Progenitor cell of endocrine pancreas (in vitro differentiated cells): ENCODE results near the gene PHRF1. TPM values are rescaled to one million over a fixed set of nuclear protein-coding genes. Genes with fewer than 3 reads are reported as not detected.

ENCODE experiments used
- DNase-seq: peaks from one replicate; pipeline ENCODE4 v3.0.0; 2021; ENCODE audit warnings: low spot score; ENCODE audit not compliant: unreplicated experiment
- H3K27ac Mint-ChIP-seq: 2 replicates; pipeline ENCODE4 v1.8.0; 2021; ENCODE audit warnings: mild to moderate bottlenecking, moderate library complexity, mixed read lengths
- H3K27me3 Mint-ChIP-seq: 2 replicates; pipeline ENCODE4 v1.8.0; 2021; ENCODE audit warnings: mixed read lengths
- H3K36me3 Mint-ChIP-seq: 2 replicates; pipeline ENCODE4 v1.8.0; 2022; ENCODE audit warnings: mixed read lengths; ENCODE audit not compliant: insufficient read depth
- H3K4me1 Mint-ChIP-seq: 2 replicates; pipeline ENCODE4 v1.8.0; 2021; ENCODE audit warnings: low read depth, mixed read lengths
- H3K4me3 Mint-ChIP-seq: 2 replicates; pipeline ENCODE4 v1.8.0; 2021; ENCODE audit warnings: low read depth, mild to moderate bottlenecking, moderate library complexity, mixed read lengths
- H3K9me3 Mint-ChIP-seq: 2 replicates; pipeline ENCODE4 v1.8.0; 2021; ENCODE audit warnings: low read depth, mixed read lengths
- CTCF ChIP-seq: fragments of 200-600 bp; sonication (generic); IDR thresholded peaks from one replicate; pipeline ENCODE4 v1.5.0; 2021; ENCODE audit warnings: antibody characterized with exemption, mild to moderate bottlenecking; ENCODE audit not compliant: unreplicated experiment
- total RNA-seq: library from RNA; stranded (reverse); gene quantifications from 2 replicates; pipeline ENCODE4 v1.2.1, GENCODE V29; 2021

The PHRF1 gene
- total RNA-seq, 1 donor from 2014 or later = 44.4 TPM

GRCh38 chr11:610146-610801 lies 34.0 kb downstream of the PHRF1 start:
- Mint-ChIP-seq H3K9me3 (no peaks in the 10 kb centered on the region), H3K4me1 (peaks cover under 1% of the 10 kb centered on the region), H3K27me3 (no peaks in the 10 kb centered on the region), H3K27ac (no peak overlapping the region), H3K4me3 (no peak overlapping the region), H3K36me3 (peaks cover 12% of the 10 kb centered on the region)
- no peak for TF ChIP-seq CTCF
- no peak for DNase-seq

GRCh38 chr11:611001-611996 lies 35.0 kb downstream of the PHRF1 start:
- Mint-ChIP-seq H3K4me3 (no peak overlapping the region), H3K4me1 (peaks cover 2% of the 10 kb centered on the region), H3K27ac (no peak overlapping the region), H3K27me3 (no peaks in the 10 kb centered on the region), H3K36me3 (peaks cover 12% of the 10 kb centered on the region), H3K9me3 (no peaks in the 10 kb centered on the region)
- no peak for TF ChIP-seq CTCF
- DNase-seq = no peak

GRCh38 chr11:612201-612960 lies 36.1 kb downstream of the PHRF1 start:
- peak; percentile 33 for TF ChIP-seq CTCF
- H3K4me3 Mint-ChIP-seq = no peak overlapping the region
- no peaks in the 10 kb centered on the region for H3K27me3 Mint-ChIP-seq
- H3K4me1 Mint-ChIP-seq = peaks cover 2% of the 10 kb centered on the region
- no peaks in the 10 kb centered on the region for H3K9me3 Mint-ChIP-seq
- H3K36me3 Mint-ChIP-seq = peaks cover 8% of the 10 kb centered on the region
- H3K27ac Mint-ChIP-seq = peak overlapping the region; percentile 41
- DNase-seq = no peak

- H3K27ac Mint-ChIP-seq = no peak overlapping the region
- no peaks in the 10 kb centered on the region for H3K9me3 Mint-ChIP-seq
- H3K36me3 Mint-ChIP-seq = peaks cover 8% of the 10 kb centered on the region
- H3K4me1 Mint-ChIP-seq = peaks cover 2% of the 10 kb centered on the region
- no peak for DNase-seq
- TF ChIP-seq CTCF = no peak
- H3K4me3 Mint-ChIP-seq = no peak overlapping the region
- H3K27me3 Mint-ChIP-seq = no peaks in the 10 kb centered on the region
Measured at GRCh38 chr11:612961-613300, 36.7 kb downstream of the PHRF1 start.
